ENCODE data around the gene DCC.
"Not testable (repeated sequence)": the region's sequence is repeated elsewhere in the genome, so short reads cannot be mapped to it uniquely, and the experiment has no call there.

DCC gene

GRCh38 chr18:53375621-53376020 is 1035.6 kb downstream of the DCC start:
- DNase-seq (ENCODE audit: low spot score) (no peak), FAIRE-seq (no peak)

- FAIRE-seq (no peak), DNase-seq (ENCODE audit: low spot score) (no peak)
Measured at GRCh38 chr18:53380063-53380639, 1040.2 kb downstream of the DCC start.

- FAIRE-seq: no peak
- no peak for DNase-seq (ENCODE audit: low spot score)
Measured at GRCh38 chr18:53382870-53383269, 1042.9 kb downstream of the DCC start.

- no peak for FAIRE-seq
Measured at GRCh38 chr18:53385889-53386288, 1045.9 kb downstream of the DCC start.

GRCh38 chr18:53387581-53387980 is 1047.6 kb downstream of the DCC start:
- DNase-seq (ENCODE audit: low spot score) (no peak), FAIRE-seq (no peak)

More at GRCh38 chr18:53385889-53386288, 1045.9 kb downstream of the DCC start:
- DNase-seq (ENCODE audit: low spot score): no peak

- no peak for DNase-seq (ENCODE audit: low spot score)
- no peak for FAIRE-seq
Measured at GRCh38 chr18:53402670-53403069, 1062.7 kb downstream of the DCC start.

GRCh38 chr18:53408271-53408670 is 1068.3 kb downstream of the DCC start:
- DNase-seq (ENCODE audit: low spot score): no peak
- no peak for FAIRE-seq

- DNase-seq (ENCODE audit: low spot score) (no peak), FAIRE-seq (no peak)
Measured at GRCh38 chr18:53411511-53411910, 1071.5 kb downstream of the DCC start.

GRCh38 chr18:53417003-53417402 is 1077.0 kb downstream of the DCC start:
- DNase-seq (ENCODE audit: low spot score) (no peak), FAIRE-seq (no peak)

- FAIRE-seq (no peak), DNase-seq (ENCODE audit: low spot score) (no peak)
Measured at GRCh38 chr18:53421869-53422268, 1081.9 kb downstream of the DCC start.

GRCh38 chr18:53422896-53423295 is 1082.9 kb downstream of the DCC start:
- DNase-seq (ENCODE audit: low spot score) (no peak), FAIRE-seq (no peak)

- DNase-seq (ENCODE audit: low spot score) (no peak), FAIRE-seq (no peak)
Measured at GRCh38 chr18:53426666-53427184, 1086.7 kb downstream of the DCC start.

- FAIRE-seq (no peak), DNase-seq (ENCODE audit: low spot score) (no peak)
Measured at GRCh38 chr18:53441761-53442414, 1101.9 kb downstream of the DCC start.

- FAIRE-seq (no peak), DNase-seq (ENCODE audit: low spot score) (no peak)
Measured at GRCh38 chr18:53442415-53442783, 1102.4 kb downstream of the DCC start.

GRCh38 chr18:53443336-53443735 is 1103.3 kb downstream of the DCC start:
- no peak for FAIRE-seq
- DNase-seq (ENCODE audit: low spot score): no peak

- no peak for DNase-seq (ENCODE audit: low spot score)
- FAIRE-seq: no peak
Measured at GRCh38 chr18:53443831-53444230, 1103.8 kb downstream of the DCC start.

- no peak for DNase-seq (ENCODE audit: low spot score)
- no peak for FAIRE-seq
Measured at GRCh38 chr18:53451902-53452301, 1111.9 kb downstream of the DCC start.

GRCh38 chr18:53457068-53457467 is 1117.1 kb downstream of the DCC start:
- DNase-seq (ENCODE audit: low spot score): no peak
- no peak for FAIRE-seq

GRCh38 chr18:53458268-53458667 is 1118.3 kb downstream of the DCC start:
- FAIRE-seq (no peak), DNase-seq (ENCODE audit: low spot score) (no peak)

- no peak for FAIRE-seq
- DNase-seq (ENCODE audit: low spot score): no peak
Measured at GRCh38 chr18:53458944-53459580, 1119.1 kb downstream of the DCC start.

GRCh38 chr18:53467756-53468155 is 1127.8 kb downstream of the DCC start:
- DNase-seq (ENCODE audit: low spot score) (no peak), FAIRE-seq (no peak)

- not testable (repeated sequence) for DNase-seq (ENCODE audit: low spot score); FAIRE-seq
Measured at GRCh38 chr18:53468173-53468572, 1128.2 kb downstream of the DCC start.

- DNase-seq (ENCODE audit: low spot score) (no peak), FAIRE-seq (no peak)
Measured at GRCh38 chr18:53472546-53472945, 1132.5 kb downstream of the DCC start.

All from RCC 7860 (cell line).